Fibroblast of lung (primary cell): ENCODE data around the gene FGFR3.

ENCODE experiments used
- CTCF ChIP-seq, 2 donors: IDR thresholded peaks in 1 of 2; conservative IDR thresholded peaks in 1 of 2; 1 replicate in 1 of 2; 2 replicates in 1 of 2; pipeline ENCODE4 v1.5.1; 2011 to 2012; ENCODE audit warnings: low read length in 2 of 2, control low read depth in 1 of 2, inconsistent platforms in 1 of 2, low read depth in 1 of 2, mild to moderate bottlenecking in 1 of 2
- EZH2 ChIP-seq: IDR thresholded peaks from 2 replicates; pipeline ENCODE4 v1.5.1; 2012; ENCODE audit warnings: low read length, control low read depth, mild to moderate bottlenecking; ENCODE audit errors: missing control alignments

DNA sequence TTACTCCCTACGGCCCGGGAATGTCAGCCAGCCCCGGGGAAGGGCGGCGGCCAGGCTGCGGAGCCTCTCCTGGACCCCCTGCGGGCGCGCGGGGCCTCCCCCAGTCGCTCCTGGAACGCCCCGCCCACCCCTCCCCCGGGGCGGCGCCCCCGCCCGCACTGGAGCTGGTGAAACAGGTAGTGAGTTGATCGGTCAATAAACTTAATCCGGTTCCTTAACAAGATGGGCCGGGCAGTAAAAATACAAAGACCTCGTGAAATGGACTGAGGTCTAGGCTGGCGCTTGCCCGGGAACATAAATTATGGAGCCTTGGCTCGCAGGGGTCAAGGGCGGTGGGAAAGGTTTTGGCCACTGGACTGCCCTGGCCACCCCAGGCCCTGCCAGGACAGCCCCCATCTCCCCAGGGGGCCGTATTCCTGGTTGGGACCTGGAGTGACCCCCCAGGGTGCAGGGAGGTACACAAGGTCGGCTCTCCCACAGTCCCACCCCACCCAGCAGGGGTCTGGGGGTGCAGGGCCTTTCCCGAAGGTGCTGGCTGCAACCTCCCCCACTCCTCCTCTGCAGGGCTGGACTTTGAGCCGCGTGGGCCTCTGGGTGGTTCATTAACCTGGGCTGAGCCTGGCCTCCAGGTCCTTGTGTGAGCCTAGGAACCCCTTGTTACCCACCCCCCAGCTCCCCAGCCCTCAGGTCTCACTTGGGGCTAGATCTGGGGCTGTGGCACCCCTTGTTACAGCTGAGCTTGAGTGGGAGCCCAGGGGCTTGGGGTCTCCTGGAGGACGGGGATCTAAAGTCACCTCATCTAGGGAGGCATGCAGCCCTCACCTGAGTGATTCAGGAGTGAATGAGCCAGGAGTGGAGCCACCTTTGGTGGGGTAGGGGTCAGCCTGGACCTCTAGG is 2.5 kb downstream of the FGFR3 start:
- no peak for TF ChIP-seq CTCF (conservative IDR thresholded peaks at IDR 0.05 in 1 of 2, IDR thresholded peaks at IDR 0.05 in 1 of 2; ENCODE audit: low read depth in 1 of 2, low read length in 2 of 2)
- TF ChIP-seq EZH2 = peak; percentile 81
